AG04450 (cell line): Measurements from ENCODE around the gene GAS6. TPM values are rescaled to one million over a fixed set of nuclear protein-coding genes. Genes with fewer than 3 reads are reported as not detected.

Source experiments
- CTCF ChIA-PET: fragments of 300-600, 350-600 bp; formaldehyde crosslinking; extraction: SDS; loops from one replicate; lab custom pipeline; 2022; ENCODE audit warnings: antibody characterized with exemption, inconsistent platforms; lab: Charles Lee
- POLR2A ChIA-PET: fragments of 350-600 bp; formaldehyde crosslinking; extraction: SDS; loops from one replicate; lab custom pipeline; 2021; ENCODE audit warnings: antibody characterized with exemption, inconsistent platforms; lab: Yijun Ruan, JAX
- DNase-seq: peaks from one replicate; pipeline ENCODE4 v3.0.0-alpha.2; 2011; ENCODE audit warnings: low read depth, low spot score
- H3K27ac ChIP-seq: one replicate; pipeline ENCODE4 v1.5.1; 2012; ENCODE audit warnings: low read depth, low read length, control low read depth
- H3K27me3 ChIP-seq: one replicate; pipeline ENCODE4 v1.6.0; 2012; ENCODE audit warnings: low read length; ENCODE audit not compliant: control insufficient read depth, insufficient read depth
- H3K4me3 ChIP-seq: 2 replicates; pipeline ENCODE4 v1.5.1; 2011; ENCODE audit warnings: mild to moderate bottlenecking, low read depth, low read length, control low read depth
- H3K9me3 ChIP-seq: 2 replicates; pipeline ENCODE4 v1.5.1; 2012; ENCODE audit warnings: low read length; ENCODE audit not compliant: control insufficient read depth, insufficient read depth
- CTCF ChIP-seq: IDR thresholded peaks from 2 replicates; pipeline ENCODE4 v1.5.1; 2011; ENCODE audit warnings: low read depth, low read length, control low read depth, inconsistent platforms
- polyA plus RNA-seq: library from polyadenylated mRNA; depleted of rRNA; stranded (reverse); fragments of >200 nt; gene quantifications from 2 replicates; pipeline ENCODE4 v1.2.3, GENCODE V29; 2011

The GAS6 gene
- polyA plus RNA-seq, 1 experiment: 356 TPM

DNA sequence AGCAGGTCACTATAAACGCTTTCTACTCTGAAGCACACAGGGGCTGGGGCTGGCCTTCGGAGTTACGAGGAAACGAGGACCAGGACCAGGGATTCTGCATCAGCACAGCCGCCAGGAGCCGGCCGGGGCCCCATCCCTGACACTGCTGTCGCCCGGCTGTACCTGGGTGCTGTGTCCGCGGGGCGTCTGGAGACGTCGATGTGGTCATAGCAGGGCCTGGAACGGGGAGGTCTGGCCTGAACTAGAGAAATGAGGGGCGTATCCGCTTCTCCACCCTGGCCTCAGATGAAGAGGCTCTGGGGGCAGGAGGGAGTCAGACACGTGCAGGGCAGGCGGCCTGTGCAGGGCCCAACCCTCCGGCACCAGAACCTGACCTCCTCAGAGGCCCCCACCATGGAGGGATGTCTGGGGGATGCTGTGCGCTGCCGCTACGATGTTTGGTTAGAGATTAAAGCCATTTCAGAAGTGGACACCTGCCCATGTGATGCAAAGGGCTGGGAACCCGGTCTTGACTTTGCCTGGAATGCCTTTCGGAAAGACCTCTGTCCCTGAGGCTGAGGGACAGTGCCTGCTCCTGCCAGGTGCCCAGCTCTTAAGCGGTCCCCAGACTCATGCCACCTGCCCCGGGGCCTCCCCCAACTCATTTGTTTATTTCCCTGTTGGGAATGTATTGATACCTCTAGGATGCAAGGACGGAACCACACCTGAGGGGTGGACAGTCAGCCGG lies 21.4 kb downstream of the GAS6 start:
- TF ChIP-seq CTCF: no peak
- CTCF ChIA-PET: no interaction called here
- no peak overlapping the region for H3K27ac ChIP-seq
- peaks cover 4% of the 10 kb centered on the region; the same call in 1 of the 2 replicates for H3K9me3 ChIP-seq
- DNase-seq: no peak
- no peak overlapping the region for H3K4me3 ChIP-seq
- POLR2A ChIA-PET: no interaction called here
- no peaks in the 10 kb centered on the region for H3K27me3 ChIP-seq

GRCh38 chr13:113841353-113841650 lies 22.6 kb downstream of the GAS6 start:
- CTCF ChIA-PET: no interaction called here
- no peak for DNase-seq
- POLR2A ChIA-PET: no interaction called here
- Histone ChIP-seq H3K27ac (peak overlapping the region; percentile 65), H3K4me3 (no peak overlapping the region), H3K27me3 (no peaks in the 10 kb centered on the region), H3K9me3 (no peaks in the 10 kb centered on the region; the same call in 1 of the 2 replicates)
- no peak for TF ChIP-seq CTCF

DNA sequence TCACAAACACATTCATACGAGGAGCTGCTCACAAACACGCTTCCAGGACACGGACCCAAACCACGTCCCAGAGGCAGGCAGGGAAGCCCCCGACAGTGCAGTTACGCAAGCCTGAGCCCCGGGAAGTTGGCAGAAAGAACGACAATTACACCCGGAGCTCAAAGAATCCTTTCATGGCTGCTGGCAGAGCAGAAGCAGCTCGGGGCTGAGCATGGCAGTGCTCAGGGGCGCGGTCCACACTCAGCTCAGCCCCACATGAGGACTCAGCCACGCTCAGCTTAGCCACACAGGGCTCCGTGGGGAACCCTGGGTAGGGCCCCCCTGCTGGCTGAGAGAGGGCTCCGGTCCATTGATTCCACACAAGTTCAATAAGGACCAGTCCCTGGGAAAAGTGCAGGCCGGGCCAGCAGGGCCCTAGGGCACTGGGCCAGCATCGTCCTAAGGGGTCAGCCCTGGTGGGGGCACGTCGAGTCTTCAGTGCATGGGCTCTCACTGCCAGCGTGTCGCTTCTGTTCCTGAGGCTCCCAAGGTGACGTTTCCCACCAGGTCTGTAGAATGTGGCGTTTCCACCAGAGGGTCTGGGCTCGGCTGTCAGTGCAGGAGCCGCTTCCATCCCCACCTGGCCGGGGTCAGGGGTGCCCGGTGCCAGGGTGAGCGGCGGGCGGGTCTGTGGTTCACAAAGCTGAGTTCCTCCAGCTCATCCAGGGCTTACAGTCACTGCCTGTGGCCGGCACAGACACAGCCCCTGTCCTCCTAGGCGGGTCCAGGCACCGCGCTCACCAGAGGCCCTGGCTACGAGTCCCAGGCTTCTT lies 23.1 kb downstream of the GAS6 start:
- peak overlapping the region; percentile 22; the same call in 1 of the 2 replicates for H3K4me3 ChIP-seq
- no peaks in the 10 kb centered on the region; the same call in 1 of the 2 replicates for H3K9me3 ChIP-seq
- TF ChIP-seq CTCF: no peak
- POLR2A ChIA-PET: interaction anchor here (1.8 to 2.1 kb wide), 2 partner anchors 19 to 88 kb away, joined by 4 to 9 read pairs; no protein-coding TSS in a partner anchor
- CTCF ChIA-PET: interaction anchor here (1.1 kb wide), 1 partner anchor 107 kb away, joined by 4 read pairs; no protein-coding TSS in a partner anchor
- no peak for DNase-seq
- peak overlapping the region; percentile 65 for H3K27ac ChIP-seq
- no peaks in the 10 kb centered on the region for H3K27me3 ChIP-seq

DNA sequence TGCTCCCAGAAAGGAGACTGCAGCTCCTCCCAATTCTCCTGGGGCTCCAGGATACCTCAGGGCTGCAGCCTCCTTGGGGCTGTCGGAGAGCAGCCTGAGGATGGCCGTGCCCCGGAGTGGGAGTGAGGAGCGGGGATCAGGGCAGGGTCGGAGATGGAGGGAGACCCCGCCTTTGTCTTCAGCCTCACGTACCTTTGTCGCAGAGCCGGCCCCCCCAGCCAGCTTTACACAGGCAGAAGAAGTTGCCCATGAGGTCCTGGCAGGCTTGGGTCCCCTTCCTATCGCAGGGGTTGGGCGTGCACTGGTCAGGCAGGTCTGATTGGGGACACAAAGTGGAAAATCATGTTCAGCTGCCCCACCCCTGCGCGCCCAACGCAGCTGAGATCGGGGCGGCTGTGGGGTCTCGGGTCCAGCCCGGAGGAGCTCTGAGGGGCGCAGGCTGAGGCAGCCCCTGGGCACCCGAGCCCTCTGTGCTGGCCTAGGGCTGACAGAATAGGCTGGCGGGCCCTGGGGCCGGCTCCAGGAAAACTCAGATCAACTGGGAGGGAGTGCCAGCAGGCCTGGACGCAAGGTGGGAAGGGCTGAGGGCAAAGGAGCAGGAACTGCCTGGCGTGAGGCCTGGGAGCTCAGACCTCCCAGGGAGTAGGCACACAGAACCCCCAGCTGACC lies 24.2 kb downstream of the GAS6 start:
- no peaks in the 10 kb centered on the region; the same call in 1 of the 2 replicates for H3K9me3 ChIP-seq
- no peak for DNase-seq
- no peak for TF ChIP-seq CTCF
- H3K27ac ChIP-seq: peak overlapping the region; percentile 65
- no peaks in the 10 kb centered on the region for H3K27me3 ChIP-seq
- H3K4me3 ChIP-seq: peak overlapping the region; percentile 31
- CTCF ChIA-PET: interaction anchor here (1.1 kb wide), 1 partner anchor 108 kb away, joined by 4 read pairs; no protein-coding TSS in a partner anchor
- POLR2A ChIA-PET: interaction anchor here (1.8 to 2.1 kb wide), 2 partner anchors 18 to 89 kb away, joined by 4 to 9 read pairs; no protein-coding TSS in a partner anchor
